ENCODE results near the gene MED26. TPM values are rescaled to one million over a fixed set of nuclear protein-coding genes. Genes with fewer than 3 reads are reported as not detected.

Gene MED26
- total RNA-seq, 1 experiment from 2014 or later: 11.4 TPM

- Mint-ChIP-seq H3K27ac (no peak overlapping the region), H3K4me3 (no peak overlapping the region), H3K4me1 (peaks cover 5 to 7% of the 10 kb centered on the region in 2 experiments; a peak in 2 of 4 replicates), H3K9me3 (no peaks in the 10 kb centered on the region), H3K36me3 (ENCODE audit: insufficient read depth in 1 of 3, low read depth in 3 of 3) (peaks cover 0 to 4% (median 1%) of the 10 kb centered on the region in 3 experiments; a peak in 2 of 7 replicates), H3K27me3 (ENCODE audit: low read depth) (no peaks in the 10 kb centered on the region; the same call in 1 of the 2 replicates)
- H3K4me2 ChIP-seq (ENCODE audit: insufficient read depth, insufficient read length, low read length): no peak overlapping the region
- no peak overlapping the region for H2AFZ ChIP-seq (ENCODE audit: low read length)
- H2BK5ac ChIP-seq (ENCODE audit: insufficient read length, low read length): no peak overlapping the region
- no peak overlapping the region for H3K23ac ChIP-seq (ENCODE audit: insufficient read length, low read depth, low read length)
- no peak overlapping the region for H3K14ac ChIP-seq (ENCODE audit: insufficient read depth, low read length)
- no peak overlapping the region for H2BK12ac ChIP-seq (ENCODE audit: insufficient read length, low read depth, low read length)
- no peak overlapping the region for H3K4ac ChIP-seq (ENCODE audit: low read depth, low read length)
- H3K27me3 ChIP-seq (ENCODE audit: insufficient read depth, low read length): no peaks in the 10 kb centered on the region
- no peaks in the 10 kb centered on the region for H3K79me2 ChIP-seq (ENCODE audit: insufficient read depth, low read length)
- no peak for DNase-seq
- no CpG with 5 or more reads among the region's 5 CpGs for WGBS (ENCODE audit: extremely low coverage, insufficient read length, low lambda C conversion rate)
- H3K23me2 ChIP-seq (ENCODE audit: insufficient read length, low read depth, low read length, poor library complexity, severe bottlenecking): no peaks in the 10 kb centered on the region
- TF ChIP-seq CTCF (conservative IDR thresholded peaks at IDR 0.05): no peak
- H3K9me3 ChIP-seq (ENCODE audit: control insufficient read depth, low read depth, low read length): no peaks in the 10 kb centered on the region
- no peak overlapping the region for H3T11ph ChIP-seq (ENCODE audit: low read length)
- H3K9ac ChIP-seq (ENCODE audit: extremely low read depth, insufficient read length, low read length): no peak overlapping the region
- H3K56ac ChIP-seq (ENCODE audit: insufficient read length, low read depth, low read length): no peak overlapping the region
- no peaks in the 10 kb centered on the region for H3K4me1 ChIP-seq (ENCODE audit: insufficient read depth, low read length)
- H2BK20ac ChIP-seq (ENCODE audit: low read depth, low read length, poor library complexity, severe bottlenecking): no peak overlapping the region
- H4K91ac ChIP-seq (ENCODE audit: insufficient read length, low read depth, low read length): no peak overlapping the region
- H4K20me1 ChIP-seq (ENCODE audit: control insufficient read depth, insufficient read depth, insufficient read length): no peaks in the 10 kb centered on the region
- no peaks in the 10 kb centered on the region for H3K79me1 ChIP-seq (ENCODE audit: insufficient read depth, low read depth, low read length, poor library complexity, severe bottlenecking)
- no peak overlapping the region for H2BK15ac ChIP-seq (ENCODE audit: low read depth, low read length)
- H3K27ac ChIP-seq (ENCODE audit: insufficient read length, low read depth, low read length): no peak overlapping the region
- no peak overlapping the region for H3K18ac ChIP-seq (ENCODE audit: insufficient read length, low read depth, low read length)
- no peak overlapping the region for H2BK120ac ChIP-seq (ENCODE audit: low read depth, low read length, poor library complexity, severe bottlenecking)
- no peak overlapping the region for H4K5ac ChIP-seq (ENCODE audit: insufficient read length, low read depth, low read length)
- H4K8ac ChIP-seq (replicated peaks; ENCODE audit: insufficient read length, low read depth, low read length): no peak overlapping the region
- no peak overlapping the region for H2AK5ac ChIP-seq (ENCODE audit: insufficient read length, low read length)
Measured at GRCh38 chr19:16668176-16668575, 40.2 kb upstream of the MED26 start.
